Stimulated activated naive CD8-positive, alpha-beta T cell treated with anti-CD3 and anti-CD28 coated beads, Interleukin-15, Interleukin-2, amounts not matched to agents 100 U/mL and 50 U/mL, for 24 hours (primary cell): Measurements from ENCODE around the gene TRABD.
"Not testable (repeated sequence)": the region's sequence is repeated elsewhere in the genome, so short reads cannot be mapped to it uniquely, and the experiment has no call there.

Experiments
- ATAC-seq: fragments of 150-1000 bp; cut with Tn5 transposase; one replicate; pipeline ENCODE4 v1.10.0; 2021
- DNase-seq: peaks from one replicate; pipeline ENCODE4 v3.0.0; 2021

TRABD gene, protein sequence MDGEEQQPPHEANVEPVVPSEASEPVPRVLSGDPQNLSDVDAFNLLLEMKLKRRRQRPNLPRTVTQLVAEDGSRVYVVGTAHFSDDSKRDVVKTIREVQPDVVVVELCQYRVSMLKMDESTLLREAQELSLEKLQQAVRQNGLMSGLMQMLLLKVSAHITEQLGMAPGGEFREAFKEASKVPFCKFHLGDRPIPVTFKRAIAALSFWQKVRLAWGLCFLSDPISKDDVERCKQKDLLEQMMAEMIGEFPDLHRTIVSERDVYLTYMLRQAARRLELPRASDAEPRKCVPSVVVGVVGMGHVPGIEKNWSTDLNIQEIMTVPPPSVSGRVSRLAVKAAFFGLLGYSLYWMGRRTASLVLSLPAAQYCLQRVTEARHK

DNA sequence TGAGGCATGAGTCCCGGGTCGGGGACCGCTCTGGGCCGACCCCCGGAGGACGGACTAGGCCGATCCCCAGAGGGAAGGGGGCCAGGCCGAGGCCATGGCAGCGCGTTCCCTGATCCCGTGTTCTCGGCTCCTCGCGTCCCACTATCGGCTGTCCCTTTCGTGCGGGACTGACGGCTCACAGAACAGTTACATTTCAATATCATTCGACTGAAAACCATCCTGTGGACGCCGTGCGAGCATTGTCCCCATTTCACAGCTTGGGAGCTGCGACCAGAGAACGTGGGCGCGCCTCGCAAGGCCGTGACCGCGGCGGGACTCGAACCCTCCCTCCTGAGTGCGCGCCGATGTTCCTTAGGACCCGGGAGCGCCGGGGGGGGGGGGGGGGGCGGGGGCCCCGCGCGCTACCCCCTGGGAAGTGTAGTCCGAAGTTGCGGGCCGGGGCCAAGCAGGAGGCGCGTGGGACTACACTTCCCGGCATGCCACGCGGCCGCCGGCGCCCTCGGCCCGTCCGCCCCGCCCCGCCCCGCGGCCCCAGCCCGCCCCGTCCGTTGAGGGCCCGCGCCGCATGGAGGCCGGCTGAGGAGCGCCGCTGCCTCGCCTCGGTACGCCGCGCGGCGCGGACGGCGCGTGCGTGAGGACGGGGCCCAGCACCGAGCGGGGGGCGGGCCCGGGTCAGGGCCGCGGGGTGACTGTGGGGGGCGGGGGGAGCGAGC, at the start of gene TRABD:
TRABD (plus strand) TSS at position 539 of the 713 bp plus-strand sequence. CDS start 7,148 bp downstream, outside the sequence.
- DNase-seq = peak; percentile 93

DNA sequence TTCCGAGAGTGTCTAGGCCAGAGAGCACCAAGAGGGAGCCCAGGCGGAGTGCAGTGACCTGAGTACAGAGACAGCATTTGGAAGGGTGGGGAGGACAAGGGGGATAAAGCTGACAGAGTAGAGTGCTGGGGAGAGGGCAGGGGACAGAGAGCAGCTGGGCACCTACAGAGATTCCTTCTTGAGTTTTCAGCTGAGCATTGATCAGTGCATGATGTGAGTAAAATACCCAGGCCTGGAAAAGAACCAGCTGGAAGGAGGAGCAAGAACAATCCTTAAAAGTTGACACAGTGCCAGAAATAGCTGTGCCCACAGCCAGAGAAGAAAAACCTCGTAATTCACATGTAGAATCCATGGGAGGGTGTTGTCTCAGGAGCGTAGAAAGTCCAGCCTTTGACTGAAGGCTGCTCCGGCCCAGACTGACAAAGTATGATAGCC, 49.1 kb upstream of the TRABD start:
- ATAC-seq (no peak), DNase-seq (no peak)

More for the DNA sequence above, at the start of gene TRABD:
- peak; percentile 82 for ATAC-seq

DNA sequence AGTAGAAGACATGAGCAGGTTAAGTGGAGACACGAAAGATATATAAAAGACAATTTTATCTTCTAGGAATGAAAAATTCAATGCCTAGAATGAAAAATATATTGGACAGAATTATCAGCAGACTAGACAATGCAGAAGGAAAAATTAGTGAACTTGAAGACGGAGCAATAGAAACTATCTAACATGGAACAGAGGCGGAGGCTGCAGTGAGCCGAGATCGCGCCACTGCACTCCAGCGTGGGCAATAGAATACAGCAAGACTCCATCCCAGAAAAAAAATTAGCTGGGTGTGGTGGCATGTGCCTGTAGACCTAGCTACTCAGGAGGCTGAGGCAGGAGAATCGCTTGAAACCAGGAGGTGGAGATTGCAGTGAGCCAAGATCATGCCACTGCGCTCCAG, 48.4 kb upstream of the TRABD start:
- not testable (repeated sequence) for ATAC-seq, DNase-seq

DNA sequence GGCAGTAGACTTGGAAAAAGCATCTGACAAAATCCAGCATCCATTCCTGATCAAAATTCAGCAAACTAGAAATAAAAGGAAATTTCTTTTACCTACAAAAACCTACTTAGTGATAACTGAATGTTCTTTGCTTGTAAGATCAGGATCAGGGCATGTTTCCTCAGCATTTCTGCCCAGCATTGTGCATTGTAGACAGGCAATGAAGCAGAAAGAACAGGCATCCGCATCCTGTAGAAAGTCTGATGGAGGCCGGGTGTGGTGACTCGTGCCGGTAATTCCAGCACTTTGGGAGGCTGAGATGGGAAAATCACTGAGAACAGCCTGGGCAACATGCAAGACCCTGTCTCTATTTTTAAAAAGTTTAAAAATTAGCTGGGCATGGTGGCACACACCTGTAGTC, 47.7 kb upstream of the TRABD start:
- ATAC-seq = no peak
- no peak for DNase-seq

DNA sequence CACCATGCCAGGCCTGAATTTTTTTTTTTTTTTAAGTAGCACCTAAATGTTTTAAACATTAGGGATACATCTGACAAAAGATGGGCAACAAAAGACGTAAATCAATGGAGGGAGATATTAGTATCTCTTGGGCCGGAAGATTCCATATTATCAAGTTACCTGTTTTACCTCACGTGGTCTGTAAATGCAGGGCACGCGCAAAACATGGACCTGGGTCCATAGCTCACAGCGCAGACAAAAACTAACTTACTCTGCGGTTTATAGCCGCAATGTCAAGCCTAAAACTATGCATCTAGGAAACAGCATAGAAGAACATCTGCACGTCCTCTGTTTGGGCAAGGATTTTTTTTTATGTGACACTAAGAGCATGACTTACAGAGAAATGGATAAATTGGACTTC, 46.7 kb upstream of the TRABD start:
- DNase-seq = no peak
- ATAC-seq = no peak

DNA sequence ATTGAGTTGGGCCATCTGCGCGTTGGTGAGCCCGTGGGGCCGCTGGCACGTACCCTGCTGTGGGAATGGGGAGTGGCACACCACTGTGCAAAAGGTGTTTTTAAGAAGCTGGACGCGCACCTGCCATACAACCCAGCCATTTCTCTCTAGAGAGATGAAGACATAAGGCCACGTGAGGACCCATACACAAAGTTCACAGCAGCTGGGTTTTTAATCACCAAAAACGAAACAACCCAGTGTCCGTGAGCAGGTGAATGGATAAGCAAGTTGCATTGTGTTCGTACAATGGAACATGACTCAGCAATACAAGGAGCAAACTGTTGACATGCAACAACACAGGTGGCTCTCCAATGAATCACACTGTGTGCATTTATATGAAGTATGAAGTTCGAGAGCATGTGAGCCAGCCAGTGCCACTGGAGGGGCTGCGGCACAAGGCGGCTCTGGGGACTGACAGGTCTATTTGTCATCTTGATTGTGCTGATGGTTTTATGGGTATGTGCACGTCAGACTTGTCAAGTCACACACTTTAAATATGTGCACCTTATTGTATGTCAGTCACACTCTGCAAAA, 45.8 kb upstream of the TRABD start:
- ATAC-seq = no peak
- no peak for DNase-seq

DNA sequence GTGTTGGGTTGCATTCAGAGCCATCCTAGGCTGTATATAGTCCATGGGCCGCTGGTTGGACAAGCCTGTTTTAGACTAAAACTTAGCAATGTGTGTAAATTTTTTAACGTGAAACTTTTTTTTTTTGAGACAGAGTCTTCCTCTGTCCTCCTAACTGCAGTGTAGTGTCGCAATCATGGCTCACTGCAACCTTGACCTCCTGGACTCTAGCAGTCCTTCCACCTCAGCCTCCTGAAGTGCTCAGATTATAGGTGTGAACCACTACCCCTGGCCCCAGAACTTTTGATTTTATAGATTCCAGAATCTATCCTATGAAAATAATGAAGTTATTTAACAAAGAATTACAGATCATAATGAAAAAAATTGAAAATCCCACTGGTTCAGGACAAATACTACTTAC, 45.1 kb upstream of the TRABD start:
- DNase-seq = no peak
- ATAC-seq = no peak

DNA sequence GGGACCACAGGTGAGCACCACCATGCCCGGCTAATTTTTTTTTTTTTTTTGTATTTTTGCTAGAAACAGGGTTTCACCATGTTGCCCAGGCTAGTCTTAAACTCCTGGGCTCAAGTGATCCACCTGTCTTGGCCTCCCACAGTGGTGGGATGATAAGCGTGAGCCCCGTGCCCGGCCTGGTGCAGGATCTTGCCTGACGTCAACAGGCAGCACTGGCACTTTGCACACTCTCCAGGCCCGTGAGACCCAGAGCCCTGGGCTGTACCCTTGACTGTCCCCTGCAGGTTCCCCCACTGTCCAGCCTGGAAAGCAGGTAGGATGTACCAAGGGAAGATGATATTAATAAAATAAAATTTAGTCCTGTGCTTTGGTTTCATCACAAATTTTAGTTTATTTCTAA, 44.3 kb upstream of the TRABD start:
- DNase-seq = no peak
- no peak for ATAC-seq

DNA sequence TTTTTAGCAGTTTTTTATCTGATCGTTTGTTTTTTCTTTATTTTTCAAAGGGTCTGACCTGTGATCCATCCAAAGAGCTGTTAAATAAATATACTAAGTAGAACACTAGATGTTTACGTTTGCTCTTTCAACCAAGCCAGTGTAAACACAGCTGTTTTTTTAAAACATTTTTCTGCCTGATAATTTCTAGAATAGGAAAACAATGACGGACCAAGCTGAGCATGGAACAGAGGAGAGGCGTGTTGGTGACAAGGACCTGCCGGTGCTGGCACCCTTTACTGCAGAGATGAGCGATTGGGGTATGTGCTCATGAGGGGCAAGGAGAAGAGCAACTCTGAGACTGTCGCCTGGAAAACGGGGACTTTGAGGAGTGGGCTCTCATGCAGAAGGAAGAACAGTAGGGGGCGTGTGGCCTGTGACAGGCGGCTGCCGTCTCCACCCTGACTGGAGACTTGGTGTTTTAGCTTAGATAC, 43.8 kb upstream of the TRABD start:
- ATAC-seq (no peak), DNase-seq (no peak)

DNA sequence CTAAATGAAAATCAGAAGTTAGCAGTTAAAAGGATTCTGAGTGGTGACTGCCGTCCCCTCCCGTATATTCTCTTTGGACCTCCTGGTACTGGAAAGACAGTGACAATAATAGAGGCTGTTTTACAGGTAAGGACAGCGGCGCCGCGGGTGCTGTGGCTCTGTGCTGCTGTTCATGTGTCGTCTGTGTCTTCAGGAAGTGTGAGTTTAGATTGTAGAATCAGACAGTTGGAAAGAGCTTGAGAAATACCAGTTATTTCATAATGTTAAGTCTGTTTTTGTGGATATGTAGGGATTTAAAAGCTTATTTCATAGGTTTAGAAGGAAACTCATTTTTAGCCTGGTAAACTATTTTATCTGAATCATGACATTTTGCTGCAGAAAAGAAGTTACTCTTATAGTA, 42.6 kb upstream of the TRABD start:
- DNase-seq = no peak

DNA sequence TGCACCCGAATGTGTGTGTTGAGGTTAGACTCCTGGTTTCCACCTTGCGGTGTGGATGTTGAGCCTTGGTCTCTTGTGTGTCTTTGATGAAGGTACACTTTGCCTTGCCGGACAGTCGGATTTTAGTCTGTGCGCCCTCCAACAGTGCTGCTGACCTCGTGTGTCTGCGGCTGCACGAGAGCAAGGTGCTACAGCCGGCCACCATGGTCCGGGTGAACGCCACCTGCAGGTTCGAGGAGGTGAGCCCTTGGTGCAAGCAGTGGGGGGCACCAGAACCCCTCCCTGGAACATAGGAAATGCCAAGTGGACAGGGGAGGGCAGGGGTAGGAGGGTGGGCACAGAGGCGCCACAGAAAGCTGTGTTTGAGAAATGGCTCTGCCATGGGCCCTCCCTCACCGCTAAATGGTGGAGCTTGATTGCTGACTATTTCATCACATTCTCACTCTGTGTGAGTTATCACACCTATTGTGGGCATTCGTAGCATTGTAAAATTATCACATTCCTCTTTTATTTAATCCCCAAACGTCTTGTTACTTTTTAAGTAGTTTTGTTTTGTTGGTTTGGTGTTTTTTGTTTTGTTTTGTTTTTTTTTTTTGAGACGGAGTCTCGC, 41.6 kb upstream of the TRABD start:
- DNase-seq = no peak
- ATAC-seq = no peak

More for the DNA sequence above, 42.6 kb upstream of the TRABD start:
- ATAC-seq = no peak

DNA sequence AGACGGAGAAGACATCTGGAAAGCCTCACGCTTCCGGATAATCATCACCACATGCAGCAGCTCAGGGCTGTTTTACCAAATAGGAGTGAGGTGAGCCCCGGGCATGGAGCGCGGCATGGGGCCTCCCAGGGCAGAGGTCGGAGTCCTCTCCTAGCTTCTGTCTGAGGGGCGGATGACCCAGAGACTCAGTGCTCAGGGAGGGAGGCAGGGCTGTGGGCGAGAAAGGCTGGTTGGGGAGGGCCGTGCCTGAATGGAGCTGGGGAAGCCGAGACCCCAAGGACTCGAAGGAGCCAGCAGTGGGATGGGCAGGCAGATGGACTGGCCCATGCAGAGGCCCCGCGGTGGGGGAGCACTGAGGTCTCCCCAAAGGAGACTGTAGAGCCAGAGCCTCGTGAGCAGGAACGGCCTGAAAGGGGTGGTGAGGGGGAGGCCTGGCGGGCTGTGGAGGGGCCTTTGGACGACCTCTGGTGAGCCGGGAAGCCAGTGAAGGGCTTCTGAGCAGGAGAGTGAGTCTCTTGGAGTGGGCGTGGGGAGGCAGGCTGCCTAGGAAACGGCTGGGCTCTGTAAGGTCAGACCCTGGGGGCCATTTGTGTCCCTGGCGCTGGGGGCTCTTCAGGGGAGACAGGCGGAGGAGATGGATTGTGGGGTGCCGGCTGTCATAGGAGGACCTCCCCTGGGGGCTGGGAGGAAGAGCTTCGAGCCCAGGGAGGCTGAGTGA, 39.8 kb upstream of the TRABD start:
- ATAC-seq (no peak), DNase-seq (no peak)

DNA sequence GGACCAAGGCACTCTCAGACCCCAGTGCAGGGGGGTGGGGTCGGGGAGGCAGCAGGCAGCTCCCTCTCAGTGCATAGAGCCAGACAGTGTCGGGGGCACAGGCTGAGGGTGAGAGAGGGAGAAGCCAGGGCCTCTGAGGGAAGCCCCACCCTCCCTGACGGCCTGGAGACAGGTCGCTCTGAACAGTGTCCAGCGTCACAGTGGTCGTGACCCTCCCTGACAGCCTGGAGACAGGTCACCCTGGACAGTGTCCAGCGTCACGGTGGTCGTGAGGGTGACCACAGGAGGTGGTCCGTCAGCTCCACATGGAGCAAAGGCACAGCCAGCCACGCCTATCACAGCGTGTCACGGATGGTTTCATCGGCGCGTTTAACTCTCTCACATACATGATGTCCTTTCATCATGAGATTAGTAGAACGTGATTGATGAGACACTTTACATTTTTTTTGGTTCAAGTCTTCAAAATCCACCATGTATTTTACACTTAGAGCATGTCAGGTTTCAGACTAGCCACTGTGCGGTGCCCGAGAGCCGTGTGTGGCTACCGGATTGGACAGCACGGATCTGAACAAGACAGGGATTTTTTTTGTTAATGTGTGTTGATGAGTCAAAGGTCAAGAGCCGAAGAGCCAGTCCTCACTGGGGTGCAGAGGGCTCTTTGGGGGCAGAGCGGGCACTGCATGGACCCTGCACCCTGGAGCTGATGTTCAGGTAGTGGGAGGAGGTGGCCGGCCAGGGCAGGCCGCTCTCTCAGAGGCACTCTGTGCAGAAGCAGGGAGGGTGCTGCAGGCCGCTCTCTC, 39.1 kb upstream of the TRABD start:
- DNase-seq (no peak), ATAC-seq (no peak)

DNA sequence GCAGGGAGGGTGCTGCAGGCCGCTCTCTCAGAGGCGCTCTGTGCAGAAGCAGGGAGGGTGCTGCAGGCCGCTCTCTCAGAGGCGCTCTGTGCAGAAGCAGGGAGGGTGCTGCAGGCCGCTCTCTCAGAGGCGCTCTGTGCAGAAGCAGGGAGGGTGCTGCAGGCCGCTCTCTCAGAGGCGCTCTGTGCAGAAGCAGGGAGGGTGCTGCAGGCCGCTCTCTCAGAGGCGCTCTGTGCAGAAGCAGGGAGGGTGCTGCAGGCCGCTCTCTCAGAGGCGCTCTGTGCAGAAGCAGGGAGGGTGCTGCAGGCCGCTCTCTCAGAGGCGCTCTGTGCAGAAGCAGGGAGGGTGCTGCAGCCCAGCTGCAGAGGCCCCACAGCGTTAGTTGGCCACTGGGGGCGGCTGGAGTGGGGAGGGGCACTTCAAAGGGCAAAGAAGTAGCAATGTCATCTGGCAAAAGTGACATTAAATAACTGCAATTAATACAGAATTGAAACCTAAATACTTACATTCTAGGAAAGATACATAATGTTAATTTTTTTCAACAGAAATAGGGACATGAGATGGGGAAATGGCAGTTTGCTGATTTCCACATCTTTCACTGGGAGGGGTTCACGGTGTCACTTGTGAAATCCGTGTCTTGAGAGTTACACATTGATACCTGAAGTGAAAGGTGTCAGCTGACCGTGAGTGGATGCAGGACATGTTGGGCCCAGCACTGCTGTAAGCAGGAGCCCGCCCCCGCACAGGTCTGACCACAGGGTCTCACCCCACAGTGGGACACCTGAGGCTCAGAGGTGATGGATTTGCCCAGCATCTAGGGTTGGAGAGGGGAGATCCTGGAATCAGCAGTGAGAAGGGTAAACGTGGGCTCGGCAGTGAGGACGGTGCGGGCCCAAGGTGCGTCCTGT, 38.2 kb upstream of the TRABD start:
- ATAC-seq, DNase-seq: not testable (repeated sequence)

DNA sequence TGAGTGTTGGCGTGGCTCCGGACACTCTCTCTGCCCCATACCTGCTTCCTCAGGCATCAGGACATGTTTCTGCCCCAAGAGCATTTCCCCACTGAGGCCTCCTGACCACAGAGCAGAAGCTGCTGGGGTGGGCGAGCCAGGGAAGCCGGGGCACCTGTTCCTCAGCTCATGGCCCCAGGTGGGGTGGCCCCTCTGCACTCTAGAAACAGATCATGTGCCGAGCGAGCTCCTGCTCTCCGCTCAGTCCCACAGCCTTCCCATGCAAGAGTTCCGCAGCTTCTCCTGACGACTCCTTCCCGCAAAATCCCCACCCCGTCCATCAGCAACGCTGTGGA, 37.6 kb upstream of the TRABD start:
- no peak for ATAC-seq
- DNase-seq = no peak

DNA sequence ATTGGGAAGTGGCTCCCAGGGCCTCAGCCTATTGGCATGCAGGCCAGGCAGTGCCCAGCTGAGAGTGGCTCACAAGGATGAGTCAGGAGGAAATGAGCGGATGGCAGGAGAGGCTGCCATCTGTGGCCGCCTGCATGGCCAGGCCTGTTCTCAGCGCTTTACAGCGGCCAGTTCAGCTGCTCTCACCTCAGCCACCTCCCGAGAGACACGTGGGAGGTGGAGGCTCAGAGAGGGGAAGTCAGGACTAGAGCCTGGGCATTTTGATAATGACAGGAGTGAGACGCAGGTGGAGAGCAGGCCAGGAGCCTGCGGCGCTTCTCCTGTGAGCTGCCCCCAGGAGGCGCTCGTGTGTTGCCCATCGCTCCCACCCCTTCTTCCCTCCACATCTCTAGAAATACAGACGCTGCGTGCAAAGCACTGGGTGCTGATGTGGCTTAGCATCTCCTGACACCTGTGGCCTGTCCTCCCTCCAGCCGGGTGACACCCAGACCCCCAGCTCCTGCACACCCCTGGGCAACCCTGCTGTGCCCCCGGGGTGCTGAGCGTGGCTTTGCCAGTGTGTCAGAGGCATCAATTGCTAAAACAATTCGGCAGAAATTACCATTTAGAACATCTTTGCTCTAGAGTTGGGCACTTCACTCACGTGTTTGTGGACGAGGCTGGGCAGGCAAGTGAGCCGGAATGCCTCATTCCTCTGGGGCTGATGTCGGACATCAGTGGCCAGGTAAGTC, 36.6 kb upstream of the TRABD start:
- DNase-seq = peak; percentile 79
- ATAC-seq = peak; percentile 85

DNA sequence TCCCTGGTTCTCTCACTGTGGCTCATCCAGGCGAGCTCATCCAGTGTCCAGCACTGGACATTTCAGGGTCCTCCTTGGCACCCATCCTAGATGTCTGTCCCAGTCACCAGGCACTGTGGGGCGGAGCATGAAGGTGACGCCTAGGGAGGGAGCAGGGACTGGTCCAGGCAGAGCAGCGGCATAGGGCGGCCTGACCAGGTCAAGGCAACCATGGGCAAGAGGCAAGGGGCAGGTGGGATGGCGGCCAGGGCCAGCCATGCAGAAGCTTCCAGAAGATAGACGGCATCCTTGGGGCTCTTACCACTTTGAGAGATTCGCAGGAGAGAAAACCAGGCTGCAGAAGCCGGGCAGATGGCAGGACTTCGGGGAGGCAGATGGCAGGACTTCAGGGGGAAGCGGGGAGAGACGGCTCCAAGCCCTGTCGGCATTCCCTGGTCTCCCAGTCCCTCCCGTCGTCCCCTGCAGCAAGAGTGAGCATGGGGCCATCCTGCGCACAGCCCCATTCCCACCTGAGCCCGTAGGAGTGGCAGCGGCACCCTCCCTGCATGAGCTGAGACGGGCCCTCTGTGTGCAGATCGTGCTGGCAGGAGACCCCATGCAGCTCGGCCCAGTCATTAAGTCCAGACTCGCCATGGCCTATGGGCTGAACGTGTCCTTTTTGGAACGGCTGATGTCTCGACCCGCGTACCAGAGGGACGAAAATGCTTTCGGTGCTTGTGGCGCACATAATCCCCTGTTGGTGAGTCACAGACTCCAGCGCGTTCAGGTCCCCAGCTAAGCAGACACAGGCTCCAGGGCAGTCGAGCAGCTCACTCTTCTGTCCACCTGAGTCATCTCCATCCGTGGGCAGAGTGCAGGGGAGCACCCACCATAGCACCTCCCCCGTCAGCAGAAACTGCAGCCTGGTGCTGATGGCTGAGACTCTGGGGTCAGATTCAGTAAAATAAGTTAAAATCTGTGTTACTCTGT, 35.3 kb upstream of the TRABD start:
- ATAC-seq = no peak

More for the DNA sequence above, 35.3 kb upstream of the TRABD start:
- no peak for DNase-seq
